M059J (cell line): ENCODE data around the gene ZBTB7B. TPM values are rescaled to one million over a fixed set of nuclear protein-coding genes. Genes with fewer than 3 reads are reported as not detected.

Experiments used
- DNase-seq: peaks from one replicate; pipeline ENCODE4 v3.0.0-alpha.2; 2012; ENCODE audit warnings: low read depth
- total RNA-seq: library from RNA; depleted of rRNA; stranded (reverse); fragments of >200 nt; shearing (Covaris generic); gene quantifications from 2 replicates; pipeline ENCODE4 v1.2.3, GENCODE V29; 2014; rRNA removed

ZBTB7B gene
- total RNA-seq, 1 experiment from 2014 or later, result 37.5 TPM

DNA sequence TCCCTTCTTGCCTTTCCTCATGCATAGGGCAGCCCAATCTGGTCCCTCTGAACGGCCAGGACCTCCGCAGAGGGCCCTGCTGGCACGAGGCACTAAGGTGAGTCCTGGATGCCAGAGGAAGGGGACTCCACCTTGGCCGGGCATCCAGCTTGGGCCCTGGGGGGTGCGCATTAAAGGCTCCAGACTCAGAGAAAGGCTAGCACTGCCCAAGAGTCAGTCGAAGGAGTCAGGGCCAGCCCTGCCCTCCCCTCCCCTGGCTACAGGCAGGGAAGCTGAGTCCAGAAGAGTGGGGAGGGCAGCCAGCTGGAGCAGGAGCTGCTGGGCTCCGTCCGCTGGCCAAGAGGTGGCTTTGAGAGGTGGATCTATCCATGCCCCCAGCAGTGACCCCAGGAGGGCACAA is 58.1 kb downstream of the ZBTB7B start:
- DNase-seq, result no peak

DNA sequence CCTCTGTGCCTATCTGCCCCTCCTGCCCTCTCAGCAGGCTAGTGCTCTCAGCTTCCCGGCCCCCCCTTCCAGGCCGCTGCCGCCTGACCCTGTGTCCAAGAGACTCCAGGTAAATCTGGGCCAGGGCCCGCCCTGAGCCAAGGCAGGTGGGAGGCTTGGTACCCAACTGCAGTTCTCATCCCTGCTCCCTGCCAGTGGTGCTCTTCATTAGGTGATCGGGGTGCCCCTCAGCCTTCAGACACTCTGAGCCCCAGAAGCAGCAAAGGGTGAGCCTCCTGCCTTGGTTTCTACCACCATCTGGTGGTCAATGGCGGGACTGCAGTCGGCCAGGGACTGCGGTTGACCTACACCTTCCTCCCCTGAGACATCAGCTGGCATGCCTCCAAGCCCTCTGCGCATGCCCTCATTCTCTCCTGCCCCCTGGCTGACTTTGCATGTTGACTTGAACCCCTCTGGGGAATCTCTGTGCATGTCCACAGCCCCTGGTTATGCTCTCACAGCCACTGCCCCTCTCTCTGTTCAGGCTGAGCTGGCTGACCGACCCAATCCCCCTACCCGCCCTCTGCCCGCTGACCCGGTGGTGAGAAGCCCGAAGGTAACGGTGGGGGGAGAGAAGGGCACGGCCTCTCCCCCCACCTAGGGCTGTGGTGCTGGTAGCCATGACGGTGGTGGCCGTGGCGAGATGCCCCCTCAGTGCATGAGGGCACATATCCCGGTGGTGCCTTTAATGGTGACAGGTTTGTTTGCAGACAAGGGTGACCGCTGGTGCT is 59.0 kb downstream of the ZBTB7B start:
- peak; percentile 86 for DNase-seq

DNA sequence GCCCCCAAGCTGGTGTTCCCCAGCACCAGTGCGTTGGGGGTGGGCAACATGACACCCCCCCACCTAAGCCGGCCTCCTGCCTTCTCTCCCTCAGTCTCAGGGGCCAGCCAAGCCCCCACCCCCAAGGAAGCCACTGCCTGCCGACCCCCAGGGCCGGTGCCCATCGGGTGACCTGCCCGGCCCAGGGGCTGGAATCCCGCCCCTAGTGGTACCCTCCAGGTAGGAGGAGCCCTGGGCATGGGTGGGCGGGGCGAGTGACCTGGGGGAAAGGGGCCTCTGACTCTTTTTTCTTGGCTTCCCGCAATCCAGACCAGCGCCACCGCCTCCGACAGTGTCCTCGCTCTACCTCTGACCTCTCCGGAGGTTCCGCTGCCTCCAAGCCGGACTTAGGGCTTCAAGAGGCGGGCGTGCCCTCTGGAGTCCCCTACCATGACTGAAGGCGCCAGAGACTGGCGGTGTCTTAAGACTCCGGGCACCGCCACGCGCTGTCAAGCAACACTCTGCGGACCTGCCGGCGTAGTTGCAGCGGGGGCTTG is 59.6 kb downstream of the ZBTB7B start:
- no peak for DNase-seq

DNA sequence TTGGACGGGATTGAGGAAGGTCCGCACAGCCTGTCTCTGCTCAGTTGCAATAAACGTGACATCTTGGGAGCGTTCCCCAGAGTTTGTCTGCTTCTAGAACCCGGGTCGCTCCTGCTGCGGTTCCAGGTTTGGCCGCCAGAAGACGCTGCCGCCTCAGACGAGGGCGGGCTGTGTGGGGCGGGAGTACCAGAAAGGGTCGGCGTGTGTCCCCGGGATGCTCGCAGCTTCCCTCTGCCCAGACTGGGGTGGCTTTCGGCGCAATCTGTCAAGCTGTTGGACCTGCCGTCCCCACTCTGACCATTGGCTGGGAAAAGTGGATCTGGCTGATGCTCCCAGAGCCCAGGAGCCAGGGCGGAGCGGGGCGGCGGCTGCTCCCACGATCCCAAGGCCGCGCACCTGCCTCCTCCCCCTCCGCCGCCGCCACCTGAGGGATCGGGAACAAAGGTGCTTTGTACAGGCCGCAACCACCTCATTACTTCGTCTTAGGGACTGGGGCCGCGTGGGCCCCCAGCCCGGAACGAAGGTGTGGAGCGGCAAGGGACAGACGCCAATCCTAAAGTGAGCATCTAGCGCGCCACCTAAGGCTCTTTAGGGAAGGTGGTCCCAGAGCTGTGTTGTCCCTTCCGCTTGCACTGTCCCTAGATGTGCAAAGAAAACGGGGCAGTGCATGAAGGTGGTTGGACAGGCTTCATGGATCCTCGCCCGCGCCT is 60.3 kb downstream of the ZBTB7B start:
- DNase-seq, result peak; percentile 22

DNA sequence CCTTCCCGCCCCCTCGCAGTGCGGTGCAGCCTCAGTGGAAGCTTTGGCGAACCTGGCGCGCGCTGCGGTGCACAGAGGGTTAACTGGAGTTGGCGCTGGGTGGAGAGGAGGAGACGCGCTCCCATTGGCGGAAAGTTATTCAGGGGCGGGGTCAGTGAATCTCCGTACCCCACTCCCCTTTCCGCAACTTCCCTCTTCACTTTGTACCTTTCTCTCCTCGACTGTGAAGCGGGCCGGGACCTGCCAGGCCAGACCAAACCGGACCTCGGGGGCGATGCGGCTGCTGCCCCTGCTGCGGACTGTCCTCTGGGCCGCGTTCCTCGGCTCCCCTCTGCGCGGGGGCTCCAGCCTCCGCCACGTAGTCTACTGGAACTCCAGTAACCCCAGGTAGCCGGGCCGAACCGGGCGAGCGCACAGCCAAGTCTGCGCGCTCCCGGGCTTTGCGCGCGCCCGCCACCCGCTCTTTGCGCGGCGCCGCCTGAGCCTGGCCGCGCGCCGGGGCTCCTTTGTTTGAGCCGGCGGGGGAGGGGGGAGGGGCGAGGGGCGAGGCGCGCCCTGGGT is 61.0 kb downstream of the ZBTB7B start, which contains the start of gene EFNA4:
Gene EFNA4 (plus strand): TSS at position 191 of the 561 bp plus-strand sequence. CDS start 84 bp downstream, at position 275.
- peak; percentile 87 for DNase-seq

DNA sequence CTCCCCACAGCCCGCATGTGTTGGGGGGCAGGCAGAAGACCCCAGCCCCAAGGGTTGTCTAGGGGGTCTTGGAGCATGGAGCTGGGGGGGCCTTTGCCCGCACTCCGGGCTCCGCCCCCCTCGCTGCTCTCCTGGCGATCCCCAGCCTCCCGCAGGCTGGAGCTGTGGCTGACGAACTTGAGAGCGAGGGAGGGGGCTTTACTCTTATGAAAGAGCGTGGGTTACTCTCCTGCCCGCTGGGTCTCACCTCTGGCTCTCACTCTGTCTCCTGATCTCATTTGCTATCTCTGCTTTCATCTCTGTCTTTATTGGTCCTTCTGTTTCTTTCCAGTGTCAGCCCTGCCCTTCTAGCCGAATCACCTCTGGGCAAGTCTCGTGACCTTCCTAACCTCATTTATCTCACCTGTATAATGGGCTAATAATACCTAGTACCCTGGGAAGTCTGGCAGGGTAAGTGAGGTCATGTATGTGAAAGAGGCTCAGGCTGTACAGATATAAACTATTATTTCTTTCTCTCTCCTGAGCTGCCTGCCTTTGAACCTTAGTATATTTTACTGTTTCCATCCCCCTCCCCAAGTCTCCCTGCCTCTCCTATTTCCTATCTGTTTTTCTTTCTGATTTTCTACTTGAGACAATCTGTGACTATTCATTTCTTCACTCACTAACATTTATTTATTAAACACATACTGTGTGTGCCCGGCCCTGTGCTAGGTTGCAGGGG is 61.7 kb downstream of the ZBTB7B start:
- DNase-seq, result peak; percentile 49

DNA sequence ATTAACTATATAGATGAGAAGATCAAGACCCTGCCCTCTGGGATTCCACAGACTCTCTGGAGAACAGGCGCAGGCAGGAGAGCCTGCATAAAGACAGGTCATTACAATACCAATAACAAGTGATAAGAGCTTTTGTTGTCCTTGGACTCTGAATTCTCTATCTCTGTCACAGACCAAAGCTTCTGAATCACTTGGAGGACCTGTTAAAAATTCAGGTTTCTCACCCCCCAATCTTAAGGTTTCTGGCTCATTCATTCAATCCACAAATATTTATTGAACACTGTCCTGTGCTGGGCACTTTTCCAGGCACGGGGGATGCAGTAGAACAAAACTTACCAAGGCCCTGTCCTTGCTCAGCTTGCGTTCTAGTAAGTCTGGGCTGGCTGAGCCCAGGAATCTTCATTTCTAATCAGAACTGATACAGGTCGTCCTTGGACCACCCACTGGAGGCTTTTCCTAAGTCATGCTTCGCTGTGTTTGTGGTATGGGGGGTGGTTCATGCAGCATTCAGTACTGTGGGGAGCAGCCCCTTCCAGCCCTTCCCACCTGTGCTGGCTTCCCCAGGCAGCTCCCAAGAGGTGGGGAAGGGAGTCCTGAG is 62.3 kb downstream of the ZBTB7B start:
- no peak for DNase-seq

DNA sequence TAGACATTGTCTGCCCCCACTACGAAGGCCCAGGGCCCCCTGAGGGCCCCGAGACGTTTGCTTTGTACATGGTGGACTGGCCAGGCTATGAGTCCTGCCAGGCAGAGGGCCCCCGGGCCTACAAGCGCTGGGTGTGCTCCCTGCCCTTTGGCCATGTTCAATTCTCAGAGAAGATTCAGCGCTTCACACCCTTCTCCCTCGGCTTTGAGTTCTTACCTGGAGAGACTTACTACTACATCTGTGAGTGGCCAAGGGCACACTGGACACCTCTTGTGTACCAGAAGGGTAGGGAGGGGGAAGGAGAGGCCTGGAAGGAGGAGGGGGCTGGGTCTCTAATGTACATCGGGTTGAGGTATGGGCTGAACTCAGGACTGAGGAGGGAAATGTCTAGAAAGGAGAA is 64.2 kb downstream of the ZBTB7B start:
- no peak for DNase-seq

Other genes starting within 250 kb of the ZBTB7B start
- gene KCNN3, start 132.5 kb upstream of the ZBTB7B start, total RNA-seq, result 0.37 TPM in 1 of 2 replicates, not detected in the other
- gene PMVK, start 66.1 kb upstream of the ZBTB7B start, total RNA-seq, result 5.5 and 6.2 TPM in 2 replicates
- gene PBXIP1, start 46.7 kb upstream of the ZBTB7B start, total RNA-seq, result 66.7 and 97.9 TPM in 2 replicates
- gene PYGO2, start 41.0 kb upstream of the ZBTB7B start, total RNA-seq, result 27.5 and 41.7 TPM in 2 replicates
- 64.4 and 84.5 TPM in 2 replicates for gene SHC1, start 32.1 kb upstream of the ZBTB7B start, total RNA-seq
- gene CKS1B, start 28.1 kb upstream of the ZBTB7B start, total RNA-seq, result 338 TPM in 2 replicates
- 32.2 and 44.4 TPM in 2 replicates for gene FLAD1, start 19.5 kb upstream of the ZBTB7B start, total RNA-seq
- gene LENEP, start 9.2 kb upstream of the ZBTB7B start, total RNA-seq, result not detected in 2 replicates
- gene DCST2, start 31.0 kb downstream of the ZBTB7B start, total RNA-seq, result not detected in 2 replicates
- gene DCST1, start 31.0 kb downstream of the ZBTB7B start, total RNA-seq, result not detected in 2 replicates
- 74.5 and 90.0 TPM in 2 replicates for gene ADAM15, start 48.5 kb downstream of the ZBTB7B start, total RNA-seq
- gene EFNA4, start 60.9 kb downstream of the ZBTB7B start, total RNA-seq, result 22.8 and 36.2 TPM in 2 replicates
- gene EFNA3, start 76.0 kb downstream of the ZBTB7B start, total RNA-seq, result 0.59 and 2.9 TPM in 2 replicates
- gene EFNA1, start 125.1 kb downstream of the ZBTB7B start, total RNA-seq, result 15.1 and 17.9 TPM in 2 replicates
- gene SLC50A1, start 133.1 kb downstream of the ZBTB7B start, total RNA-seq, result 55.7 and 62.9 TPM in 2 replicates
- gene DPM3, start 137.7 kb downstream of the ZBTB7B start, total RNA-seq, result 88.4 and 175 TPM in 2 replicates
- 209 and 323 TPM in 2 replicates for gene KRTCAP2, start 170.5 kb downstream of the ZBTB7B start, total RNA-seq
- 1.1 and 3.1 TPM in 2 replicates for gene TRIM46, start 171.0 kb downstream of the ZBTB7B start, total RNA-seq
- 10.0 and 12.7 TPM in 2 replicates for gene THBS3, start 205.1 kb downstream of the ZBTB7B start, total RNA-seq
- gene MTX1, start 205.9 kb downstream of the ZBTB7B start, total RNA-seq, result 92.8 and 95.2 TPM in 2 replicates